Neural crest cell (in vitro differentiated cells): ENCODE results near the gene TSC22D1. TPM values are rescaled to one million over a fixed set of nuclear protein-coding genes. Genes with fewer than 3 reads are reported as not detected.

Experiments
- DNase-seq: peaks from one replicate; pipeline ENCODE4 v3.0.0; 2021; ENCODE audit warnings: low read depth, mixed read lengths, low spot score
- H3K27ac Mint-ChIP-seq: one replicate; pipeline ENCODE4 v1.8.0; 2021; ENCODE audit warnings: mild to moderate bottlenecking, mixed read lengths; ENCODE audit not compliant: unreplicated experiment
- H3K27me3 Mint-ChIP-seq: 2 replicates; pipeline ENCODE4 v1.8.0; 2021; ENCODE audit warnings: low read depth, mild to moderate bottlenecking, mixed read lengths
- H3K36me3 Mint-ChIP-seq: 2 replicates; pipeline ENCODE4 v1.8.0; 2021; ENCODE audit warnings: low read depth, mild to moderate bottlenecking, mixed read lengths
- H3K4me1 Mint-ChIP-seq: 2 replicates; pipeline ENCODE4 v1.8.0; 2021; ENCODE audit warnings: mixed read lengths
- H3K4me3 Mint-ChIP-seq: one replicate; pipeline ENCODE4 v1.8.0; 2021; ENCODE audit warnings: mild to moderate bottlenecking, mixed read lengths
- H3K9me3 Mint-ChIP-seq: 2 replicates; pipeline ENCODE4 v1.8.0; 2021; ENCODE audit warnings: mixed read lengths
- CTCF ChIP-seq: fragments of 200-600 bp; sonication (generic); conservative IDR thresholded peaks from 2 replicates; pipeline ENCODE4 v1.5.0; 2021; ENCODE audit warnings: antibody characterized with exemption, mild to moderate bottlenecking
- total RNA-seq: library from RNA; stranded (reverse); gene quantifications from 2 replicates; pipeline ENCODE4 v1.2.1, GENCODE V29; 2021

TSC22D1 gene
- total RNA-seq, 1 donor from 2014 or later = 119 TPM

- H3K27me3 Mint-ChIP-seq = no peaks in the 10 kb centered on the region
- H3K36me3 Mint-ChIP-seq = peaks cover 14% of the 10 kb centered on the region
- H3K27ac Mint-ChIP-seq = no peak overlapping the region
- no peak for DNase-seq
- H3K4me1 Mint-ChIP-seq = peaks cover 10% of the 10 kb centered on the region
- H3K4me3 Mint-ChIP-seq = no peak overlapping the region
- TF ChIP-seq CTCF = no peak
- H3K9me3 Mint-ChIP-seq = peaks cover 2% of the 10 kb centered on the region
These were observed 86.4 kb downstream of the TSC22D1 start for GRCh38 chr13:44489751-44490150.

- DNase-seq = no peak
- Mint-ChIP-seq H3K4me1 (peaks cover 4% of the 10 kb centered on the region), H3K27ac (no peak overlapping the region), H3K9me3 (no peaks in the 10 kb centered on the region), H3K27me3 (no peaks in the 10 kb centered on the region), H3K4me3 (no peak overlapping the region), H3K36me3 (peaks cover 11% of the 10 kb centered on the region)
- TF ChIP-seq CTCF = no peak
These were observed 88.1 kb downstream of the TSC22D1 start for GRCh38 chr13:44487989-44488388.

GRCh38 chr13:44484562-44485138 lies 91.5 kb downstream of the TSC22D1 start:
- Mint-ChIP-seq H3K4me1 (no peaks in the 10 kb centered on the region), H3K36me3 (peaks cover under 1% of the 10 kb centered on the region), H3K27ac (no peak overlapping the region), H3K9me3 (no peaks in the 10 kb centered on the region), H3K27me3 (no peaks in the 10 kb centered on the region), H3K4me3 (no peak overlapping the region)
- no peak for TF ChIP-seq CTCF
- no peak for DNase-seq

GRCh38 chr13:44474122-44474910 lies 101.8 kb downstream of the TSC22D1 start:
- H3K4me1 Mint-ChIP-seq = peaks cover 8% of the 10 kb centered on the region
- H3K27ac Mint-ChIP-seq = no peak overlapping the region
- no peaks in the 10 kb centered on the region for H3K9me3 Mint-ChIP-seq
- no peak overlapping the region for H3K4me3 Mint-ChIP-seq
- no peak for DNase-seq
- no peak for TF ChIP-seq CTCF
- no peaks in the 10 kb centered on the region for H3K36me3 Mint-ChIP-seq
- no peaks in the 10 kb centered on the region for H3K27me3 Mint-ChIP-seq

GRCh38 chr13:44471686-44472085 lies 104.4 kb downstream of the TSC22D1 start:
- H3K4me3 Mint-ChIP-seq = no peak overlapping the region
- no peak for DNase-seq
- H3K27ac Mint-ChIP-seq = no peak overlapping the region
- no peak for TF ChIP-seq CTCF
- H3K27me3 Mint-ChIP-seq = no peaks in the 10 kb centered on the region
- no peaks in the 10 kb centered on the region for H3K9me3 Mint-ChIP-seq
- H3K4me1 Mint-ChIP-seq = peaks cover 8% of the 10 kb centered on the region
- no peaks in the 10 kb centered on the region for H3K36me3 Mint-ChIP-seq
